Astrocyte (in vitro differentiated cells and primary cell): Measurements from ENCODE around the gene ETNPPL.

Source experiments
- EZH2 ChIP-seq: IDR thresholded peaks from 2 replicates; pipeline ENCODE4 v1.6.1; 2012; ENCODE audit warnings: mild to moderate bottlenecking, low read length, inconsistent platforms; ENCODE audit not compliant: insufficient read depth
- TF ChIP-seq, protein P1 (sequence below): IDR thresholded peaks from 2 replicates; pipeline ENCODE4 v1.5.1; 2011; ENCODE audit warnings: low read depth, mild to moderate bottlenecking, inconsistent platforms, low read length, moderate library complexity; ENCODE audit not compliant: insufficient read depth

DNA sequence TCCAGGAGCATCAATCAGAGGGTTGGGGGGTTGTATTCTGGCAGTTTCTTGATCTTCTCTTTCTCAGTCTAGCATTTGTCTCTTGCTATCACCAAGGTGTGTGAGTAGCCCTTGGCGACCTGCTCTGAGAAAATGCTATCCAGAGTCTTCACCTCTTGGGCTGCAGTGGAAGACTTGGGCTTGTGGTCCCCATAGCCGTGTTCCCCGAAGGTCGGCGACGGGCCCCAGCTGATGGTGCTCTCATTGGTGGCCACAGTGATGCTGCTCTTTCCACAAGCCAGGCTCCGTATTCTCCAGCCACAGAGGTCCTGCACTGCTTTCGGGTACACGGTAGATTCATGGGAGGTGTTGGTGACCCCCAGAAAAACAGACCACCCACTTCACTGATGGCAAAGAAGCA lies 25.9 kb upstream of the ETNPPL start:
- TF ChIP-seq, protein P1, sequence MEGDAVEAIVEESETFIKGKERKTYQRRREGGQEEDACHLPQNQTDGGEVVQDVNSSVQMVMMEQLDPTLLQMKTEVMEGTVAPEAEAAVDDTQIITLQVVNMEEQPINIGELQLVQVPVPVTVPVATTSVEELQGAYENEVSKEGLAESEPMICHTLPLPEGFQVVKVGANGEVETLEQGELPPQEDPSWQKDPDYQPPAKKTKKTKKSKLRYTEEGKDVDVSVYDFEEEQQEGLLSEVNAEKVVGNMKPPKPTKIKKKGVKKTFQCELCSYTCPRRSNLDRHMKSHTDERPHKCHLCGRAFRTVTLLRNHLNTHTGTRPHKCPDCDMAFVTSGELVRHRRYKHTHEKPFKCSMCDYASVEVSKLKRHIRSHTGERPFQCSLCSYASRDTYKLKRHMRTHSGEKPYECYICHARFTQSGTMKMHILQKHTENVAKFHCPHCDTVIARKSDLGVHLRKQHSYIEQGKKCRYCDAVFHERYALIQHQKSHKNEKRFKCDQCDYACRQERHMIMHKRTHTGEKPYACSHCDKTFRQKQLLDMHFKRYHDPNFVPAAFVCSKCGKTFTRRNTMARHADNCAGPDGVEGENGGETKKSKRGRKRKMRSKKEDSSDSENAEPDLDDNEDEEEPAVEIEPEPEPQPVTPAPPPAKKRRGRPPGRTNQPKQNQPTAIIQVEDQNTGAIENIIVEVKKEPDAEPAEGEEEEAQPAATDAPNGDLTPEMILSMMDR: no peak
- no peak for TF ChIP-seq EZH2
